GM19239 (cell line): ENCODE measurements around the gene CTDSP2.
A peak's percentile ranks its signal among the peaks of the same experiment; 100 is the strongest.
"Not testable (repeated sequence)": the region's sequence is repeated elsewhere in the genome, so short reads cannot be mapped to it uniquely, and the experiment has no call there.

Source experiments
- DNase-seq: peaks from one replicate; pipeline ENCODE4 v3.0.0; 2011; ENCODE audit warnings: low spot score; ENCODE audit not compliant: insufficient read length
- FAIRE-seq: peaks from 2 replicates; lab custom pipeline; 2011; peaks lifted over from hg19 to GRCh38; lab: Jason Lieb, UNC

CTDSP2 gene

GRCh38 chr12:57854965-57855364, 8.4 kb upstream of the CTDSP2 start:
- FAIRE-seq (no peak), DNase-seq (no peak)

GRCh38 chr12:57853864-57854556, 7.5 kb upstream of the CTDSP2 start:
- no peak for FAIRE-seq

GRCh38 chr12:57852620-57853500, 6.3 kb upstream of the CTDSP2 start:
- FAIRE-seq, result no peak

More at GRCh38 chr12:57853864-57854556, 7.5 kb upstream of the CTDSP2 start:
- DNase-seq, result no peak

GRCh38 chr12:57852200-57852599, 5.7 kb upstream of the CTDSP2 start:
- DNase-seq (no peak), FAIRE-seq (no peak)

More at GRCh38 chr12:57852620-57853500, 6.3 kb upstream of the CTDSP2 start:
- DNase-seq, result no peak

- FAIRE-seq, result no peak
- DNase-seq, result no peak
These were observed 5.0 kb upstream of the CTDSP2 start for GRCh38 chr12:57851552-57851951.

GRCh38 chr12:57850854-57851430, 4.4 kb upstream of the CTDSP2 start:
- FAIRE-seq (no peak), DNase-seq (no peak)

- DNase-seq, FAIRE-seq: not testable (repeated sequence)
These were observed 2.9 kb upstream of the CTDSP2 start for GRCh38 chr12:57849447-57849846.

- DNase-seq, result no peak
- FAIRE-seq, result no peak
These were observed 2.5 kb upstream of the CTDSP2 start for GRCh38 chr12:57849035-57849434.

- DNase-seq, result no peak
- no peak for FAIRE-seq
These were observed 1.7 kb upstream of the CTDSP2 start for GRCh38 chr12:57848208-57848607.

GRCh38 chr12:57846285-57846576, 298 bp downstream of the CTDSP2 start:
- no peak for FAIRE-seq
- DNase-seq, result no peak

- DNase-seq (peak; percentile 61), FAIRE-seq (peak; percentile 4)
These were observed 848 bp downstream of the CTDSP2 start for GRCh38 chr12:57845478-57846284.

- FAIRE-seq, result peak; percentile 26
These were observed 1.6 kb downstream of the CTDSP2 start for GRCh38 chr12:57844709-57845477.

GRCh38 chr12:57842342-57843294, 3.9 kb downstream of the CTDSP2 start:
- no peak for DNase-seq

More at GRCh38 chr12:57844709-57845477, 1.6 kb downstream of the CTDSP2 start:
- DNase-seq, result no peak

GRCh38 chr12:57841445-57841844, 5.1 kb downstream of the CTDSP2 start:
- FAIRE-seq (no peak), DNase-seq (no peak)

More at GRCh38 chr12:57842342-57843294, 3.9 kb downstream of the CTDSP2 start:
- peak; percentile 63 for FAIRE-seq

- FAIRE-seq (no peak), DNase-seq (no peak)
These were observed 5.8 kb downstream of the CTDSP2 start for GRCh38 chr12:57840726-57841125.

- DNase-seq, result no peak
- no peak for FAIRE-seq
These were observed 6.5 kb downstream of the CTDSP2 start for GRCh38 chr12:57839996-57840395.

- FAIRE-seq, result peak; percentile 53
These were observed 7.8 kb downstream of the CTDSP2 start for GRCh38 chr12:57838594-57839302.

More at GRCh38 chr12:57838594-57839302, 7.8 kb downstream of the CTDSP2 start:
- DNase-seq, result no peak
